SKM-1 (cell line): ENCODE data around the gene TLR1.
"Not testable (repeated sequence)": the region's sequence is repeated elsewhere in the genome, so short reads cannot be mapped to it uniquely, and the experiment has no call there.

ENCODE experiments used
- DNase-seq: peaks from one replicate; lab custom pipeline; 2025; ENCODE audit not compliant: unreplicated experiment; lab: John Stamatoyannopoulos, UW

TLR1 gene

GRCh38 chr4:38807462-38807861 lies 2.9 kb upstream of the TLR1 start:
- not testable (repeated sequence) for DNase-seq

GRCh38 chr4:38806251-38806650 lies 1.7 kb upstream of the TLR1 start:
- DNase-seq = not testable (repeated sequence)

GRCh38 chr4:38805530-38806145 lies 1.0 kb upstream of the TLR1 start:
- DNase-seq = peak; percentile 85

GRCh38 chr4:38803833-38804653 lies 548 bp downstream of the TLR1 start:
- no peak for DNase-seq

GRCh38 chr4:38802561-38803355 lies 1.8 kb downstream of the TLR1 start:
- no peak for DNase-seq

GRCh38 chr4:38800961-38801450 lies 3.6 kb downstream of the TLR1 start:
- DNase-seq = no peak

GRCh38 chr4:38800366-38800765 lies 4.2 kb downstream of the TLR1 start:
- DNase-seq = no peak

GRCh38 chr4:38795087-38795486 lies 9.5 kb downstream of the TLR1 start:
- no peak for DNase-seq

- DNase-seq = no peak
Measured at GRCh38 chr4:38794051-38794450, 10.5 kb downstream of the TLR1 start.

- no peak for DNase-seq
Measured at GRCh38 chr4:38791010-38791409, 13.6 kb downstream of the TLR1 start.

- no peak for DNase-seq
Measured at GRCh38 chr4:38788317-38788716, 16.3 kb downstream of the TLR1 start.

GRCh38 chr4:38787693-38788092 lies 16.9 kb downstream of the TLR1 start:
- DNase-seq = no peak

GRCh38 chr4:38785901-38786402 lies 18.6 kb downstream of the TLR1 start:
- peak; percentile 79 for DNase-seq

GRCh38 chr4:38785041-38785790 lies 19.4 kb downstream of the TLR1 start:
- no peak for DNase-seq

- no peak for DNase-seq
Measured at GRCh38 chr4:38784141-38784540, 20.4 kb downstream of the TLR1 start.

- DNase-seq = no peak
Measured at GRCh38 chr4:38783109-38783460, 21.5 kb downstream of the TLR1 start.

GRCh38 chr4:38782452-38783108 lies 22.0 kb downstream of the TLR1 start, which contains the start of gene TLR10:
Gene TLR10, minus strand, starts transcription at chr4:38782990. Its CDS starts 7,400 bp downstream, at chr4:38775590.
- DNase-seq = peak; percentile 69

- no peak for DNase-seq
Measured at GRCh38 chr4:38781854-38782261, 22.7 kb downstream of the TLR1 start.

GRCh38 chr4:38780833-38781484 lies 23.6 kb downstream of the TLR1 start:
- DNase-seq = no peak

- no peak for DNase-seq
Measured at GRCh38 chr4:38779790-38780189, 24.8 kb downstream of the TLR1 start.
